ENCODE data around the gene PKM.

The PKM gene

DNA sequence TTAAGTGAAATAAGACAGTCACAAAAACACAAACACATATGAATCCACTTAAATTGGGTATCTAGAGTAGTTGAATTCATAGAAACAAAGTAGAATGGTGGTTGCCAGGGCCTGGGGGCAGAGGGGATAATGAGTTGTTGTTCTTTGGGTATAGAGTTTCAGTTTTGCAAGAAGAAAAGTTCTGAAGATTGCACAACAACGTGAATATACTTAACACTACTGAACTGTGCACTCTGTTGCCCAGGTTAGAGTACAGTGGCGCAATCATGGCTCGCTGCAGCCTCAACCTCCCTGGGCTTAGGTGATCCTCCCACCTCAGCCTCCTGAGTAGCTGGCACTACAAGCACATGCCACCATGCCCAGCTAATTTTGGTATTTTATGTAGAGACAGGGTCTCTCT, 48.3 kb downstream of the PKM start:
- DNase-seq (ENCODE audit: low read depth), result no peak
- in situ Hi-C loops (cut with HindIII; ENCODE audit: low sequenced_read_pairs), result no loop called here
- TF ChIP-seq CTCF (IDR thresholded peaks at IDR 0.05; ENCODE audit: low read depth, low read length, missing control alignments), result no peak
- H3K4me3 ChIP-seq (ENCODE audit: low read depth, low read length), result no peak overlapping the region

GRCh38 chr15:72182244-72182643, 48.7 kb downstream of the PKM start:
- TF ChIP-seq CTCF (IDR thresholded peaks at IDR 0.05; ENCODE audit: low read depth, low read length, missing control alignments), result no peak
- H3K4me3 ChIP-seq (ENCODE audit: low read depth, low read length), result no peak overlapping the region
- in situ Hi-C loops (cut with HindIII; ENCODE audit: low sequenced_read_pairs), result no loop called here
- no peak for DNase-seq (ENCODE audit: low read depth)

DNA sequence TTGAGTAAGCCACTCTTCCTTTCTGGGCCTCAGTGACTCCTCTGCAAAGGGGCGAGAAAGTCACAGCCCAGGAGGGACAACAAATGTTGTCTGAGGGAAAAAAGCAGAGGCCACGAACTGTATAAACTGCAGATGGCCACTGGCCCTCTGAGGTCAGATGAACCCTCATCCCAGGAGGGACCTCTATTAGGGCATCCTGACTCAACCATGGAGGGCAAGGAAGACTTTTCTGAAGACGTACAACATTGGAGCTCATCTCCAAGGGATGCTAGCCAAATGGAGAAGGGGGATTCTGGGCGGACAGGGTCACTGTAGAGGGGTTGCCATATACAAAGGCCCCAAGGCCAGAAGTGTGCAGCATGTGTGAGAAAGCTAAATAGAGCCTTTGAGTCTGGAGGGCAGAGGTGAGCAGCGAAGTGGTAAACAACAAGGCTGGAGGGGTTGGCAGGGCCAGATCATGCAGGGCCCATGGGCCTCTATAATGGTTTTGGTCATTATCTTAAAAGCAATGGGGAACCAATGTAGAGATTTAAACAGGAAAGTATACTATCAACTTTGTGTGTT, 50.1 kb downstream of the PKM start:
- TF ChIP-seq CTCF (IDR thresholded peaks at IDR 0.05; ENCODE audit: low read depth, low read length, missing control alignments), result no peak
- H3K4me3 ChIP-seq (ENCODE audit: low read depth, low read length), result no peak overlapping the region
- no peak for DNase-seq (ENCODE audit: low read depth)
- in situ Hi-C loops (cut with HindIII; ENCODE audit: low sequenced_read_pairs), result no loop called here

DNA sequence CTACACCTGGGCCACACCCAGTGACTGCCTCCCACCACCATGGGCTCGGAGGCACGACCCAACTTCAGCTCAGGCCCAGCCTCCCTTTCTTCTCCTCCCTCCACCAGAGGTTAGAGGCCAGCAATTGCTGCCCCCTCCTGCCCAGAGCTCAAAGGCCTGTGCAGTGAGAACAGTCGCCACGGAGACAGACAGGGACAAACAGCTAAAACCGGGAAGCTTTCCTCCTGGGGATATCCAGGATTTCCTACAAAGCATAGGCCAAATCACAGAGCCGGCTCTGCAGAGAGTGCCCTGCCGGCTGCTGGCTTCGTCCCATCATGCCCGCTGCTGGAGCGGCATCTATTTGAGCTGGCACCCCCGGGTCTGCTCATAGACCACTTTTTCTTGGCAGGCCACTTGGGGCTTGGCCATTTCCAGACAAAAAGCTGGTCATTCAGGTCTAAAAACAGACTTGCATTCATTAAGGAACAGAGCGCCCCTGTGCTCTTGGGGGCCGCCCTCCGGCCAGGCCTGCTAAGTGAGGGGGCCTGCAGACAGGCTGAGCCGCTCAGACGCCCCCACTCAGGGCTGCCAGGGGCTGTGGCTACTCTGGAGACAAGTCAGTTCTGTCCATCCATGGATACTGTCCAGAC, 50.9 kb downstream of the PKM start:
- no peak for TF ChIP-seq CTCF (IDR thresholded peaks at IDR 0.05; ENCODE audit: low read depth, low read length, missing control alignments)
- in situ Hi-C loops (cut with HindIII; ENCODE audit: low sequenced_read_pairs), result no loop called here
- H3K4me3 ChIP-seq (ENCODE audit: low read depth, low read length), result no peak overlapping the region
- DNase-seq (ENCODE audit: low read depth), result no peak

DNA sequence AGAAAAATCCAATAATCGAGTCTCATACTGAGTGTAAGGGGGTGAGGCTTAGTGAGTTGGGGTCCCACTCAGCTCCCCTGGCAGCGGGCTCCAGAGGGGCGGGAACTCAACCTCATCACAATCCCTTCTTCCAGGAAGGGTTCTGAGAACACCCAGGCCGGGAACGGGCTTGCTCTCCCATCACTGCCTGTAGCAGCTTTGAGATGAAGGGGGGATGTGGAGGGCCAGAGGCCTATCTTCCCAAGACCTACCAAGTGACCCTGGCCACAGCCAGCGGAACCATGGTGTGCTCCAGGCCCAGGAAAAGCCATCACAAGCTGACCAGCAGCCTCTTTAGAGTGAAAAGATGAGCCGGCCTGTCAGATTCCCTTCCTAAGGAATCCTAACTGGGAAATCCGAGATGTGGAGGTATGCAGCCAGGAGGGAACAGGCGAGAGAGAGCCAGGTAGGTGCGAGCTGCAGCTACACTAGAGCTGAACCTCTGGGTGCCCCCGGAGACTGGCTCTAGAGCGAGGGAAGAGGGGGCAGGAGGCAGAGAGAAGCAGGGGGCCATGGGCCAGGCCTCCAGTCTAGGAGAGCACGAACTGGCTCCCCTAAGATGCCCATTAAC, 51.9 kb downstream of the PKM start:
- in situ Hi-C loops (cut with HindIII; ENCODE audit: low sequenced_read_pairs), result no loop called here
- no peak for DNase-seq (ENCODE audit: low read depth)
- no peak for TF ChIP-seq CTCF (IDR thresholded peaks at IDR 0.05; ENCODE audit: low read depth, low read length, missing control alignments)
- no peak overlapping the region for H3K4me3 ChIP-seq (ENCODE audit: low read depth, low read length)

DNA sequence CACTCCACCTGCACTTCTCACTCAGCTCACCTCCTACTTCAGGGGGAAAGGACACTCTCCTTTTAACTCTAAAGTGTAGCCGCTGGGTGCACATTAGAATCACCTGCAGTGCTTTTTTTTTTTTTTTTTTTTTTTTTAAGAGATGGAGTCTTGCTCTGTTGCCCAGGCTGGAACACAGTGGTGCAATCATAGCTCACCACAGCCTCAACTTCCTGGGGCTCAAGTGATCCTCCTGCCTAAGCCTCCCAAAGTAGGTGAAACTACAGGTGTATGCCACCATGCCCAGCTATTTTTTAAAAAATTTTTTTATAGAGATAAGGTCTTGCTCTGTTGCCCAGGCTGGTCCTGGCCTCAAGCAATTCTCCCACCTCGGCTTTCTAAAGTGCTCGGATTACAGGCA, 54.2 kb downstream of the PKM start:
- no peak for DNase-seq (ENCODE audit: low read depth)
- H3K4me3 ChIP-seq (ENCODE audit: low read depth, low read length), result no peak overlapping the region
- no peak for TF ChIP-seq CTCF (IDR thresholded peaks at IDR 0.05; ENCODE audit: low read depth, low read length, missing control alignments)
- in situ Hi-C loops (cut with HindIII; ENCODE audit: low sequenced_read_pairs), result no loop called here
